Fibroblast of gingiva (primary cell): Measurements from ENCODE around the gene THOC6.

Source experiments
- DNase-seq: peaks from one replicate; pipeline ENCODE4 v3.0.0-alpha.2; 2011; ENCODE audit warnings: low read depth

Gene THOC6

DNA sequence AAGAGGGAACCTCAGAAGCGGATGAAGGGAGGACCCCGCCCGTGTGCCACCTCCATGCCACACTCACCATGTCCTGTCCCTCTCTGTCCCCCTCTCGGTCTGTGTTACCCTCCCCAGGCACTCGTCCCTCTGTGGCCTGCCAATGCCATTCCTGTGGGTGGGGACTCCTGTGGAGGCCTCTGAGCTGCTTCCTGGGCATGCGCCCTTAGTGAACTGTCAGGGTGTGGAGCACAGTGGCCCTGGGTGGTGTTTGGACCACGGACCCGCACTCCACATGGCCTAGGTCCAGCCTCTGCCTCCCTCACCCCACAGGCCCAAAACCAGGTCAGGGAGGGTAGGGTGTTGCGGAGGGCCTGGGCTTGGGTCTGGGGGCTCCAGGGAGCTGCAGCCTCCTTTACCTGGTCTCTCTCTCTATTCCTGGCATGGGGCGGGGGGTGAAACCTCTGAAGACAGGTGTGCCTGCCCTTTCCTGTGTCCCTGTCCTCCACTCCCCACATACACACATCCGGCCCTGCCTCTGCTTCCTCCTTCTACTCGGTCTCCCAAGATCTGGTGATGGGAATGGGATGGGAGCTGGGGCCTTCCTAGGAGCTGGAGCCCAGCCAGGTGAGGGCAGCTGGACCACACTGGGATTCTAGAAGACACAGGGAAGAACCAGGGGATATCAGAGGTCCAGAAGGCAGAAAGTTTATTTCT is 32.1 kb upstream of the THOC6 start:
- no peak for DNase-seq

DNA sequence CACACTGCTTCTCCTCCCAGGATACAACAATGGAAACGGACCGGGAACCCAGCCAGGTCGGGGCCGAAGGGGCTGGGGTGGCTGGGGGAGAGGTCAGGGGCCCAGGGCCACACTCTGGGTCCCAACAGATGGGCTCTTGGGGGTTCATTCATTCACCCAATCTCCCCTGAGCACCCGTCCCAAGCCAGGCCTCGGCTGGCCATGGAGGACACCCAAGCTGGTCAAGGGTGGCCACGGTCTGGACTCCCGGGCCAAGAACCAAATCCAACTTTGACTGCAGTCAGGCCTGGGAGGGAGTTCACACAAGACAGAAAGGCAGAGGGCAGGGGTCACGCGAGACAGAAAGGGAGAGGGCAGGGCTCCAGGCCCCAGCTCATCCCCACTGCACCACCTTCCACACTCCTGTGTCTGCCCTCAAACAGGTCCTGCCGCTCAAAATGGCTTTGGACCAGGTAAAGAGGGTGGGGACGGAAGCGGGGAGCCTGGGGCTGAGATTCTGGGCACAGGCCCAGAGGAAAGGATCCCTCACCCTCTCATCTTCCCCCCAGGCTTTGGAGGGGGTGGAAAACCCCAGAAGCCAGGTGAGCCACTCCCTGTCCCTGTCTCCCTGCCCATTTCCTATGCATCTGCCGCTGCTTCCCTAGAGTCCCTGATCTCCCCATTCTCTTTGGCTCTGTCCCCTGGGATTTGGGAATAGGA is 31.3 kb upstream of the THOC6 start:
- no peak for DNase-seq

DNA sequence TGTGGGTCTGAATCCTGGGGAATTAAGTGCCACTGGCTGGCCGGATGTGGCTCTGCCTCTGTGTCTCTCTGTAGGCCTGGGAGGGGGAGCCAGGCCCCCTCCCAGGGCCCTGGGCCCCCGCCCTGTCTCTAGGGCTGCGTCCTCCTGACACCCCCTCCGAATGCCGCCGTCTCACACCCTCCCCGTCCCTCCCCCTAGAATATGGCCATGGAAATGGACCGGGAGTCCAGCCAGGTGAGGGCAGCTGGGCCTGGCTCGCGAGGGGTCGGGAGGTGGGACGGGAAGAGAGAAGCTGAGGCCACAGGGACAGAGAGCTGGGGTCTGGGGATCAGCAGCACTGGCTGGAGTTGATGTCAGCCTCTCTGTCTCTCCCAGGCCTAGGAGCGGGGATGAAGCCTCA is 27.5 kb upstream of the THOC6 start:
- no peak for DNase-seq

DNA sequence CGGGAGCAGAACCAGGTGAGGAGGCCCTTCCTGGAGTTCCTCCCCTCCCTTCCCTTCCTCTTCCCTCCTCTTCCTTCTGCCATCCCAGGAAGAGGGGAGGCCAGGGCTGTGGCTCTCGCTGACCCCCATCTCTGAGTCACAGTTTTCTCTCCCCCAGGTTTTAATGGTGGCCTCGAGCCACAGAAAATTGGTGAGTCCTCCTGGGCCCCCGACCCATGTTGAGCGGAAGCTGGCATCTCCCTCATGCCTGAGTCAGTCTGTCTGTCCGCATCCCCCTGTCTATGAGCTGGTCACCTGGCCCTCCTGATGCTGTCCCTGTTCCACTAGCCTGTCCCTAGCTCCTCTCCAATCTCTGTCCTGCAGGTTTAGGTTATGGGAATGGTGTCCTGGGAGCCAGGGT is 23.9 kb upstream of the THOC6 start:
- DNase-seq: no peak

DNA sequence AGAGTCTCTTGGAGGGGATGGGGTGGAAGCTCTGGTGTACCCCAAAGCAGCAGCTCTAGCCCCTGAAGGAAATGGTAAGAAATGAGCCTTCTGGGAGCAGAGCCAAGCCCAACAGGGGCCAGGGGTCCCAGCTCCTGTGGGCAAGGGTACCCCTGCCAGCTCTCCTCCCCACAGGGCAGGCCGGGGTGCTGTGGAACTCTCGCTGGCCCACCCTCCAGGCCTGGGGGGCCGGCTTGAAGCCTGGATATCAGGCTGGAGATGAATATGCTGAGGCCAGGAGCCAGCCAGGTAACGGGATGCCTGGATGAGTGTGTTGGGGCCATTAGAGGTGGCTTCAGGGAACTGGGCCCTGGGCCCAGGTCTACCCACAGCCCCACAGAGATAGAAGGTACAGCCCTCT is 23.3 kb upstream of the THOC6 start:
- no peak for DNase-seq

DNA sequence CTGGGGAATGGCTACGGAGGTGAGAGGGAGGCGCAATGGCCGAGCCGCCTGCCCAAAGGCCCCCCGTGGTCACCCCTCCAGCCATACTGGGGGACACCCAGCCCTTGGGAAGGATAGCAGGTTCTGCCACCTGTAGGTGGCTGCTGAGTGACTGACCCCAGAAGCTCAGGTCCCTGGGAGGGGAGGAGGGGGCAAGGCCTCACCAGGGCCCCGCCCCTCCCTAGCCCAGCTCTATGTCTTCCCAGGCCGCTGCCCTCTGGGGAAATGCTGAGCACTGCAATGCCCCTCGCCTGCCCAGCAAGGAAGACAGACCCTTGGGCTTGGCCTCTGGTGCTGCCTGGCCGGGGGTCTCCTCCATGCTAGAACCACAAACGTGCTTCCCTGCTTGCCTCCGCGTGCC is 22.5 kb upstream of the THOC6 start:
- DNase-seq: no peak

DNA sequence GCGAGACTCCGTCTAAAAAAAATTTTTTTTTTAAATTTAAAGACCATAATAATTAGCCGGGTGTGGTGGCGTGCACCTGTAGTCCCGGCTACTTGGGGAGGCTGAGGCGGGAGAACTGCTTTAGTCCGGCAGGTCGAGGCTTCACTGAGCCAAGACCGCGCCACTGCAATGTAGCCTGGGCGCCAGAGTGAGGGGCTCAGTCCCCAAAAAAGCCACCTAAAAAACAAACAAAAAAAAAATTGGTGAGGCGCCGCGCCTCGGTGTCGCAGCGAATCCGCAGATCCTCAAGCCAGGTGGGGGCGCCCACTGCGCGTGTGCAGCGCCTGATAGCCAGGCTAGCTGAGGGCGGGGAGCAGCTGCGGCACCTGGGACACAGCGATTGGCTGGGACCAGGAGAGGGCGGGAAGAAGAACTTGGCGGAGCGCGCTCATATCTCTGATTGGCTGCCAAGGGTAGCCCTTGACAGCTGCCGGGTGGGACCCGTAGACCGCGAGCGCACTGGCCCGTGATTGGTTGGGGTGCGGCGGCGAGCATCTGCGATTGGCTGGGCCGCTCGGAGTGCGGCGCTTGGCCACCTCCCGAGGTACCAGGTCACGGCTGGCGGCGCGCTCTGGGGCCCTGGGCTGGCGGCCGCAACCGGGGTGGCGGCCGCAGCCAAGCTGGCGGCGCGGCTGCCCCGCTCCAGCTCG is 20.1 kb upstream of the THOC6 start:
- DNase-seq: peak; percentile 95

DNA sequence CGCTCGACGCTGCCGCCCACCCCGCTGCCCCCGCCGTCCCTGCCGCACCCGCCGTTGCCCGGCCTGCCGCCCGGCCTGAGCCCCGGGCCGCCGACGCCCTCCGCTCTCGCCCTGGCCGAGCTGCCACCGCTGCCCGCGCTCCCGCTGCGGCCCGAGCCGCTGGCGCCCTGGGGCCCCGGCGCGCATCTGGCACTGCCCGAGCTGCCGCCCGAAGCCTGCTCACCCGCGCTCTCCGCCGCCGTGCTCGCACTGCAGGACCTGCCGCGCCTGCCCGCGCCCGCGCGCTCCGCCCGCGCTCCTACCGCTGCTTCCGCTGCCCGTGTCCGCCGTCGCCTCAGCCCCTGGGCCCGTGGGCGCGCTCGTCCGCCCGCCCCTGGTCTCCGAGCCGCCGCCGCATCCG is 19.5 kb upstream of the THOC6 start:
- DNase-seq: no peak

DNA sequence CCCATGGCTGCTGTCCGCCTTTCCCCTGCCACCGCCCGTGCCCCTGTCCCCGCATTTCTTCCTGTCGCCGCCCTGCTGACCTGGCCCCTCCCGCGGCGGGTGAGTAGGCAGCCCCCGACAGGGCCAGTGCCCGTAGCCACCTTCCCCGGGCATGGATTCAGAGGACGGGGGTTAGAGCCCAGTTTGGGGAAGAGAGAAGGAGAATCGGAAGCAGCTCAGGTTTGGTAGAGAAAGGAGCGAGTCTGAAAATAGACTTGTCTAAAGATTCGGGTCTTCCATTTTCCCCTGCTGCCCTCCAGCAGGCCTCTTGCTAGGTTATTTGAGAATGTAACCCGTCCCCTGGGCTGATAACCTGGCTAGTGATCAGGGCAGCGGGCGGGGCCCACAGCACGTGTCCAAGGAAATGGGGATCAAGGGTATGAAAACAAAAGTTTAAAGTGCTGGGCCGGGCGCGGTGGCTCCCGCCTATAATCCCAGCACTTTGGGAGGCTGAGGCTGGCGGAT is 19.0 kb upstream of the THOC6 start:
- DNase-seq: no peak

DNA sequence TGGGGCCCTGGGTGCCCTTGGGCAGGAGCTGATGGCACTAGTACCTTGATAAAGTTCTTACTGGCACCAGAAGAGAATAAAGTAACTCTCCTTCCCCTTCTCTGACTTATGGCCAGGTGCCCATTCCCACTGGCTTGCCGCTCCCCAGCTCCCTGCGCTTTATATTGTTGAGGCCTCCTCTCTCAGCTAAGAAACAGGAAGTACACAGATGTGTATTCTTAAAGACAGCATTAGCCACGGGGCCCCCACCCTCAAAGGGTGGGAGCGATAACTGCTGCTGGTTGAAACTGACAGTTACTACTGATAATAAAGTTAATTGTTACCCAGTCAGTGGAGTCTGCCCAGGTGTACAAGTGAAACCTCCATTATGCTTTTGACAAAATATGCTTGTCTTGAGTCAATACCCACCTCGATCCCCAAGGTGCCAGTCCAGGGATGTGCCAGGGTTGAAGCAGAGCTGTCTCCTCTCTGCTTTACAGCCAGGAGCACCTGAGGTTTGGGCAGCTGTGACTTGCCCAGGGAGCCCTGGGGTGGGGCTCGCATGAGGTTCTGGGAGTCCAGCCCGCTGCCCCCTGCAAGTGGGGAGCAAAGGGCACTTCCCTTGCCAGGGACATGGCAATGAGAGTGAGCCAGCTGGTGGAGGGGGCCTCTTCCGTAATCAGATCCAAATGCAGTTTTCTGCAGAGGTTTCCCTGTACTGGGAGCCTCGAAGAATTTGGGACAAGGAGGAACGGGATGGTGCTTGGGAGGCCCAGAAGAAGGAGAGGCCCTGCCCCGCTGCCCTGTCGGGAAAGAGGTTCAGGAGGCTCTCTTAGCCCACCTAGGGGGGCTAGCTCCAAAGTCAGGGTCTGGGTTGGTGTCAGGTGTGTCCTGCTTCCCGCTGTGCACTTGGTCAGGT is 16.5 kb upstream of the THOC6 start:
- no peak for DNase-seq

DNA sequence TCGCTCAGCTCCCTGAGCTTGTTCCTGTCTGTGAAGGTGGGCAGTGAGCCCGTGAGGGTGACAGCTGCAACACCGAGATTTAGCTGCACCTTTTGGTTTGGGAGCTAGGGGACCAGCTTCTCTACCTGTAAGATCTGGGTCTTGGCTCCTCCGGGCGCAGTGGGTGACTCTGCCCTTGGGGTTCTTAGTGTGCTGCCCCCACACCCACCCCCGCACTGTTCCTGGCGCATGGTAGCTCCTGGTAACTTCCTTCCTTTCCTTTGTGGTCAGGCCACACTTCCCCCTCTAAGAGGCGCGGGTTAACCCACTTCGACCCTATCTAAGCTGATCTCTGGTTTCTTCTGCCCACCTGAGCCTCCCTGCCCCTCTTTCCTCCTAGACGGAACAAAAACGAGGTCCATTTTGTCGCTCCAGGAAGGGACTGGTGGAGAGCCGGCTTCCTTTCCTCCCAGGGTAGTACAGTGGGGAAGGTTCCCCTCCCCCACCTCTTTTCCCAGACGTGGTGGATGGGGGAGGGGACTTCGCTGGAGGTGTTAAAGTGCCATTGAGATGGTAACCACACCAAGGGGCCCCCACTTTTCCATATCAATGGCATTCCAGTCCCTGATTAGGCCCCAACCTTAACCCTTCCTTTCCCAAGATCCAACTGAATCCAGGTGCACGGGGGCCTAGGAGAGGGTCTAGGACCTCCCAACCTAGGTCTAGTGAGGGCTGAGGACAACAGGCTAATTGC is 15.7 kb upstream of the THOC6 start:
- DNase-seq: no peak

DNA sequence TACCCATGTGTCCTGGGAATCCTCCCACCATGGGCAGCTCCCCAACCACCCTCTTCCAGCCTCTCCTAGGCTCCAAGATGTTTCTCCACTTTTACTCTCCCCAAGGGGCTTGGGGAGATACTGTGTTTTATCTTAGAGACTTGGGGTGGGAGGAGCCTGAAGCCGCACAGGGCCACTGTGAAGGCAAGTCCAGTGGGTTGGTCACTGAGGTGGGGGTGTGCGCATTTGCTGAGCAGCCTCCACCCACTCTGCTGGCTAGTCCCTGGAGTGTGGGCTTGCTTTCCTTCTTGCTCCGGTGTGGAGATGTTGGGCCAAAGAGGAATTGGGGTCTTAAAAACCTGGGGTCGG is 15.2 kb upstream of the THOC6 start:
- no peak for DNase-seq

DNA sequence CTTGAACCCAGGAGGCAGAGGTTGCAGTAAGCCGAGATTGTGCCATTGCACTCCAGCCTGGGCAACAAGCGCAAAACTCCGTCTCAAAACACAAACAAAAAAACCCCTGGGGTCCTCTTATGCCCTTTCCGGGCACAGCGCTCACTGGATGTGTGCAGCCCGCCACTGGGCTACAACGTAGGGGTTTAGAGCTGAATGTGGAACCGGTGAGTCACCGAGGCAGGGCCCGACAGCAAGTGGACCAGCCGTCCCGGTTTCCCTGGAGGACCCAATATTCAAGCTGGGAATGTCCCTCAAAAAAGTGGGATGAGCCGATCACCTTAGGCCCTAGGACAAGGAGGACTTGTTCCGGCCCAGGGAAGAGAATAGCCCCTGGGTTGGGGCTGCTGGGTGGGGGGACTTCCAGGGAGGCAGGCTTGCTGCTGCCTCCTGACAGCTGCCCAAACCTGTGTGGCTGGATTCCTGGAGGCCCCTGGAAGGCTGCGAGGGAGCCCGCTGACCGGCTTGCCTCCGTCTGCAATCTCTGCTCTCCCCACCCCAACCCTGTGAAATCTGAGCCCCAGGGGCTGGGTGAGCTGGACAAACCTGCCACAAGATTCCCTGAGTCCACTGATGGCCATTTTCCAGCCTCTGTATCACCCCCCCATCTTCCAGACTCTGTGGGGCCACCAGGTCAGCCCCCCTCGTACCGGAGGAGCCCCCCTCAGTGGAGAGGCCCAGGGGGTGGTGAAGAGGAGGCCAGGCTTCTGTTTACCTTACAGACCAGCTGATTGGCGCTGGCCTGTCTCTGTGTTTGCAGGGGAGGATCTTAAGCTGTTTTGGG is 14.1 kb upstream of the THOC6 start:
- DNase-seq: no peak

DNA sequence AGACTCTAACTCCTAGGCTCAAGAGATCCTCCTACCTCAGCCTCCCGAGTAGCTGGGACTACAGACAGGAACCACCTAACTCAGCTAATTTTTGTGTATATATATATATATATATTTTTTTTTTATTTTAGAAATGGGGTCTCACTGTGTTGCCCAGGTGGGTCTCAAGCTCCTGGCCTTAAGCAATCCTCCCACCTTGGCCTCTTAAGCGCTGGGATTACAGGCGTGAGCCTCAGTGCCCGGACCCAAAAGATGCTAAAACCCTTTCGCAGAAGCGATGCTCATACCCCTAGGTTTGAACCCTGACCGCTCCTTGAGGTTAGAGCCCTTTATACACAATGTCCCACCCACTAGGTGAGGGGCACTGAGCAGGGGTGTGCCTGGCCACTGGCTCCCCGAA is 13.3 kb upstream of the THOC6 start:
- DNase-seq: no peak

DNA sequence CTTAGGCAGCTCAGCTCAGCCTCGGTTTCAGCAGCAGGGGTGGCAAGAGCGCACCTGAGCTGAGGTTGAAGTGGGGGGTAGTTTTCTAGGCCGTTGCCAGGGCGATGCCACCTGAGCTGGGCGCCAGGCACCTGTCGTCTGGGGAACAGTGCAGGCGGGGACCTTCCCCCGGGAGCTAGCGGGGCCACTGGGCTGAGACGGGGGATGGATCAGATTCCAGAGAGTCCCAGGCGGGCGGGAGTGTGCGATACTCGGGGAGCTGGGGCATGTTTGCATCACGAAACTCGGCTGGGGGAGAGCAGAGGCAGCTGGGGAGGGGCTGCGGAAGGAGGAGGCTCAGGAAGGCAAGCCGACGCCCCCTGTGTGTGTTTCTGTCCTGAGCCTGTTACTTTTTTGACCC is 11.6 kb upstream of the THOC6 start:
- no peak for DNase-seq

DNA sequence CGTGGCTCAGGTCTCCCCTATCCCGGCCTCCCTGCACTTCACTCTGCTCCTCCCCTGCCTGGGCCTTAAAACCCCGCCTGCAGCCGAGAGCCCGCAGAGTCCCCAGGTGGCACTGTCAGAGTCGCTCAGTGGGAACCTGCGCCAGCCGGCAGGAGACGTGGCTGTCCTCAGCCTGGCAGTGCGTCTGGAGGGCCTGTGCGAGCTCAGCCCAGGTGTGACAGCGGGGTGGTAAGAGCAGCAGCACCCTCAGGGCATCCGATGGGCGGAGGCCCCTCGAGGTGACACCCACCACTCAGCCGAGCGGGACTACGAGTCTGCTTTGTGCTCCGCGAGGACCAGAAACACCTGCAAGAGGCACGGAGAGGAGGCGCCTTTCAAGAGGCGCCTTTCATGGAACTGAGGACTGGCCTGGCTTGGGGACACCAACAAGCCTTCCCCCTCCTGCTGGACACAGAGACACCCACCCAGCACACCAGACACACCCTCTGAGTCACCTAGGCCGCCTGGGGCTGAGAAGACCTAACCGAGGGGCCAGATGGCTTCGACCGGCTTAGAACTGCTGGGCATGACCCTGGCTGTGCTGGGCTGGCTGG is 10.9 kb upstream of the THOC6 start, which contains the start of gene CLDN9:
Gene CLDN9, plus strand, starts transcription at position 96 of the 593 bp plus-strand sequence. Its CDS starts 440 bp downstream, at position 536.
- no peak for DNase-seq

DNA sequence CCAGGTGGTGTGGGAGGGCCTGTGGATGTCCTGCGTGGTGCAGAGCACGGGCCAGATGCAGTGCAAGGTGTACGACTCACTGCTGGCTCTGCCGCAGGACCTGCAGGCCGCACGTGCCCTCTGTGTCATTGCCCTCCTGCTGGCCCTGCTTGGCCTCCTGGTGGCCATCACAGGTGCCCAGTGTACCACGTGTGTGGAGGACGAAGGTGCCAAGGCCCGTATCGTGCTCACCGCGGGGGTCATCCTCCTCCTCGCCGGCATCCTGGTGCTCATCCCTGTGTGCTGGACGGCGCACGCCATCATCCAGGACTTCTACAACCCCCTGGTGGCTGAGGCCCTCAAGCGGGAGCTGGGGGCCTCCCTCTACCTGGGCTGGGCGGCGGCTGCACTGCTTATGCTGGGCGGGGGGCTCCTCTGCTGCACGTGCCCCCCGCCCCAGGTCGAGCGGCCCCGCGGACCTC is 10.3 kb upstream of the THOC6 start:
- no peak for DNase-seq

DNA sequence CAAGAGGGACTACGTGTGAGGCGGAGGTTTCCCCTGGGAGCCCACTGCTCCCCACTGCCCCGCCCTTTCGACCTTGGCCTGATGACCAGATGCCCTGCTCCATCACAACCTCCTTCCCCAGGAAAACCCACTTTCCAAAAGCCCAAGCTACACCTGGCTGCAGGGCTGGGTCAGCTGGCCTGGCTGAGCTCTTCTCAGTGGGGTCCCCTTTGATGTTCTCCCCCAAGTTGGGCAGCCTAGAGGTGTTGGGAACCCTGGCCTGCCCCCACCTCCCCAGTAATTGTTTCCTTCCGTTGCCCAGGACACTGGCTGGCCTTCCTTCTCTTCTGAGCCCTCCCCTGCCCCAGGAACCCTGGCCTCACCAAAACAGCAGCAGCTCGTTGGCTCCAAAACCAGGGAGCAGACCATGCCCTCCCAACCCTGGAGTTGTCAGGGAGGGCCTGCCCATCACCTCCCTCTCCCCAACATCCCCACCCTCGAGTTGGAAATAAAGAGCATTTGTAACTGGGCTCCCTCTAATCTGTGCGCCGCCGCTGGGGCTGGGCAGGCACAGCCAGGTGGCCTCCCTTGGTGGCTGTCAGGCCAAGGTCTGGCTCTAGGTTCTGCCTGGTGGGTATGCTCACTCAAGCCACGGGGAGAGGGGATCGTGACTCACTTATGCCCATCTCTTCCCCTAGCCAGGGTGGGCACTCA is 9.7 kb upstream of the THOC6 start:
- no peak for DNase-seq

DNA sequence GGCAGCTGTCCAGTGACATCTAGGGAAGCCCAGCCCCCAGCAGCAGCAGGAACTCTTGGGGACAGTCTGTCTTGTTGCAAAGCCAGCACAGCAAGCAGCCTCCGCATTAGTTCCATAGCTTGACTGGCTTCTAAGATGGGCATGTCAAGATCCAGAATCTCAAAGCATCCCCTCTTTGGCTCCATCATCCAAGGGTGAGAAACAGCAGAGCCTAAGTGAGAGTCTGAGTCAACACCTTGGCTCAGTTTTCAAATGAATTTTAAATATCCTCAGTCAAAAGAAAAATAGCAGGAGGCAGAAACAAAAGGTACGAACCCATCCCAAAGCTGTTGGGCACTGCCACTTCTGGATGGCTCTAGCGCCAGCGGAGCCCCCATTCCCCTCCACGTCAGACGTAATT is 8.9 kb upstream of the THOC6 start:
- DNase-seq: no peak
